LNCaP clone FGC (cell line): ENCODE data around the gene SLC11A1.

Experiments used
- DNase-seq: peaks from one replicate; pipeline ENCODE4 v3.0.0-alpha.2; 2011; ENCODE audit warnings: low read depth
- H3K4me3 ChIP-seq: 2 replicates; pipeline ENCODE4 v1.5.1; 2011; ENCODE audit warnings: mild to moderate bottlenecking, low read depth, low read length, control low read depth
- TF ChIP-seq, protein P1 (sequence below): IDR thresholded peaks from 2 replicates; pipeline ENCODE4 v1.5.1; 2012; ENCODE audit warnings: mild to moderate bottlenecking; ENCODE audit not compliant: control insufficient read depth, insufficient read depth; ENCODE audit errors: extremely low read depth

SLC11A1 gene

GRCh38 chr2:218432676-218433365 lies 50.7 kb downstream of the SLC11A1 start:
- TF ChIP-seq, protein P1, sequence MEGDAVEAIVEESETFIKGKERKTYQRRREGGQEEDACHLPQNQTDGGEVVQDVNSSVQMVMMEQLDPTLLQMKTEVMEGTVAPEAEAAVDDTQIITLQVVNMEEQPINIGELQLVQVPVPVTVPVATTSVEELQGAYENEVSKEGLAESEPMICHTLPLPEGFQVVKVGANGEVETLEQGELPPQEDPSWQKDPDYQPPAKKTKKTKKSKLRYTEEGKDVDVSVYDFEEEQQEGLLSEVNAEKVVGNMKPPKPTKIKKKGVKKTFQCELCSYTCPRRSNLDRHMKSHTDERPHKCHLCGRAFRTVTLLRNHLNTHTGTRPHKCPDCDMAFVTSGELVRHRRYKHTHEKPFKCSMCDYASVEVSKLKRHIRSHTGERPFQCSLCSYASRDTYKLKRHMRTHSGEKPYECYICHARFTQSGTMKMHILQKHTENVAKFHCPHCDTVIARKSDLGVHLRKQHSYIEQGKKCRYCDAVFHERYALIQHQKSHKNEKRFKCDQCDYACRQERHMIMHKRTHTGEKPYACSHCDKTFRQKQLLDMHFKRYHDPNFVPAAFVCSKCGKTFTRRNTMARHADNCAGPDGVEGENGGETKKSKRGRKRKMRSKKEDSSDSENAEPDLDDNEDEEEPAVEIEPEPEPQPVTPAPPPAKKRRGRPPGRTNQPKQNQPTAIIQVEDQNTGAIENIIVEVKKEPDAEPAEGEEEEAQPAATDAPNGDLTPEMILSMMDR: no peak
- no peak overlapping the region for H3K4me3 ChIP-seq
- no peak for DNase-seq

GRCh38 chr2:218434456-218434855 lies 52.4 kb downstream of the SLC11A1 start:
- TF ChIP-seq, protein P1: no peak
- DNase-seq: no peak
- no peak overlapping the region for H3K4me3 ChIP-seq

GRCh38 chr2:218435003-218435982 lies 53.2 kb downstream of the SLC11A1 start:
- no peak overlapping the region for H3K4me3 ChIP-seq
- TF ChIP-seq, protein P1: no peak
- DNase-seq: no peak

DNA sequence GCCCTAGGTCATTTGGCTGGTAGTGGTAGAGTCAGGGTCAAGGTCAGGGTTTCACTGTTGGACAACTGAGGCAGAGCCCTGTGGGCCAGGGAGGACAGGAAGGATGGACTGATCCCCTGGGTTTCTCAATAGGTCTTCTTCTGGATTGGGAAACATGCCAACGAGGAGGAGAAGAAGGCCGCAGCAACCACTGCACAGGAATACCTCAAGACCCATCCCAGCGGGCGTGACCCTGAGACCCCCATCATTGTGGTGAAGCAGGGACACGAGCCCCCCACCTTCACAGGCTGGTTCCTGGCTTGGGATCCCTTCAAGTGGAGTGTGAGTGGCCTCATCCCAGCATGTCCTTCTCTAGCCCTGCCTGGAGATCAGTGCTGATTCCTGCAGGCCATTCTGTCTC lies 54.9 kb downstream of the SLC11A1 start:
- DNase-seq: no peak
- no peak overlapping the region for H3K4me3 ChIP-seq
- TF ChIP-seq, protein P1: no peak

GRCh38 chr2:218437969-218438368 lies 55.9 kb downstream of the SLC11A1 start:
- no peak for DNase-seq
- no peak overlapping the region for H3K4me3 ChIP-seq
- TF ChIP-seq, protein P1: no peak

DNA sequence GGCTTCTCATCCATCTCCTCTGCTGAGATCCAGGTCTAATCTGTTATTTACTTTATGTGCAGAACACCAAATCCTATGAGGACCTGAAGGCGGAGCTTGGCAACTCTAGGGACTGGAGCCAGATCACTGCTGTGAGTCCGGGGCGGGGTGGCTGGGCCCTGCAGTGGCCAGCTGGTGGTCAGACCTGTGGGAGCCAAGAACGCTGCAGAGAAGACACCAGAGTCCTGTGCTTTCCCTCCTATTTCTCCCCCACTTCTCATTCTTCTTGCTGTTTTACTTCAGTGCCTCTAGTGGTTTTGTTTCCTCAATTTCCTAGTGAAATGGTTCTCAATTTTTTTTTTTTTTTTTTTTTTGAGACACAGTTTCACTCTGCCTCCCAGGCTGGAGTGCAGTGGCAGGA lies 56.5 kb downstream of the SLC11A1 start:
- no peak overlapping the region for H3K4me3 ChIP-seq
- TF ChIP-seq, protein P1: no peak
- peak; percentile 21 for DNase-seq
